Uterus (tissue), 2 donors: ENCODE data around the gene TAF1.

ENCODE experiments used
- POLR2A ChIP-seq, 2 donors: fragments of 450-650 bp; IDR thresholded peaks; one replicate each; pipeline ENCODE4 v1.6.1; 2016; ENCODE audit warnings: antibody characterized with exemption in 2 of 2, mild to moderate bottlenecking in 1 of 2, moderate library complexity in 1 of 2
- TF ChIP-seq, protein P1 (sequence below), 4 experiments: fragments of 200-600 bp in 2 of 4; fragments of 450-650 bp in 2 of 4; sonication (generic) in 2 of 4; IDR thresholded peaks; one replicate each; pipeline ENCODE4 v1.5.1; 2016 to 2019; ENCODE audit warnings: antibody characterized with exemption in 4 of 4, mild to moderate bottlenecking in 2 of 4, moderate library complexity in 1 of 4

DNA sequence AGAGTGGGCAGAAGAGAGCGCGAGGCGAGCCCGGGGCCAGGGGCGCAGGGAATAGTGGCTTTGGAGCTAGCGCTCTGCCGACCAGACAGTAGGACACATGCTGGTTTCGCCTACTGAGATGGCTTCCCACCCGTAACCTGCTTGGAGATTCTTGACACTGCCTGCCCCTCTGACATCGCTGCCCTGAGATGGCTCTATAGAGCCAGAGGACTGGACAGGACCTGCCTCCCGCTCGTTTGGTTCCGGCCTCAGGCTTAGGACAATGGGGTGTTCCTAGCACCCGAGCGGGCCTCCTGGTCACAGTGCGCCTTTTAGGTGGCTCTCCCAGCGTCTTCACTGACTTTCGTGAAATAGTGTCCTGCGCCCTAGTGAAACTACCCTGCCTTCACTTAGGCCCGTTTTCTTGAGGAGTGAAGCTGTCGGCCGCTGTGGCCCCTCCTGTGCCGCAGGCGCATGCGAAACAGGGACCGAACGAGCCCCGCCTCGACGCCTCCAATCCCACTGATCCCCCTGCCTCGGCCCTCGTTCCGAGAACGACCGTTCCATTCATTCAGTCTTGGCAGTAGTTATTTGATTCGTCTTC is 608 bp downstream of the TAF1 start:
- TF ChIP-seq POLR2A (IDR thresholded peaks at IDR 0.05), result no peak
- TF ChIP-seq, protein P1, sequence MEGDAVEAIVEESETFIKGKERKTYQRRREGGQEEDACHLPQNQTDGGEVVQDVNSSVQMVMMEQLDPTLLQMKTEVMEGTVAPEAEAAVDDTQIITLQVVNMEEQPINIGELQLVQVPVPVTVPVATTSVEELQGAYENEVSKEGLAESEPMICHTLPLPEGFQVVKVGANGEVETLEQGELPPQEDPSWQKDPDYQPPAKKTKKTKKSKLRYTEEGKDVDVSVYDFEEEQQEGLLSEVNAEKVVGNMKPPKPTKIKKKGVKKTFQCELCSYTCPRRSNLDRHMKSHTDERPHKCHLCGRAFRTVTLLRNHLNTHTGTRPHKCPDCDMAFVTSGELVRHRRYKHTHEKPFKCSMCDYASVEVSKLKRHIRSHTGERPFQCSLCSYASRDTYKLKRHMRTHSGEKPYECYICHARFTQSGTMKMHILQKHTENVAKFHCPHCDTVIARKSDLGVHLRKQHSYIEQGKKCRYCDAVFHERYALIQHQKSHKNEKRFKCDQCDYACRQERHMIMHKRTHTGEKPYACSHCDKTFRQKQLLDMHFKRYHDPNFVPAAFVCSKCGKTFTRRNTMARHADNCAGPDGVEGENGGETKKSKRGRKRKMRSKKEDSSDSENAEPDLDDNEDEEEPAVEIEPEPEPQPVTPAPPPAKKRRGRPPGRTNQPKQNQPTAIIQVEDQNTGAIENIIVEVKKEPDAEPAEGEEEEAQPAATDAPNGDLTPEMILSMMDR (IDR thresholded peaks at IDR 0.05), result no peak
